DMS 273 (cell line): ENCODE results near the gene WFDC2.

ENCODE experiments used
- DNase-seq: peaks from one replicate; lab custom pipeline; 2025; ENCODE audit not compliant: unreplicated experiment; lab: John Stamatoyannopoulos, UW

WFDC2 gene

GRCh38 chr20:45495501-45495941 is 26.0 kb downstream of the WFDC2 start:
- no peak for DNase-seq

- no peak for DNase-seq
These were observed 26.6 kb downstream of the WFDC2 start for GRCh38 chr20:45496166-45496565.

- no peak for DNase-seq
These were observed 28.5 kb downstream of the WFDC2 start for GRCh38 chr20:45497971-45498494.

- DNase-seq, result no peak
These were observed 30.5 kb downstream of the WFDC2 start for GRCh38 chr20:45500022-45500421.

GRCh38 chr20:45501600-45501999 is 32.0 kb downstream of the WFDC2 start:
- DNase-seq, result no peak

GRCh38 chr20:45502561-45502960 is 33.0 kb downstream of the WFDC2 start:
- DNase-seq, result no peak

- DNase-seq, result no peak
These were observed 33.9 kb downstream of the WFDC2 start for GRCh38 chr20:45503403-45503802.

GRCh38 chr20:45506398-45506797 is 36.8 kb downstream of the WFDC2 start:
- no peak for DNase-seq

- no peak for DNase-seq
These were observed 37.7 kb downstream of the WFDC2 start for GRCh38 chr20:45507011-45507820.

- DNase-seq, result no peak
These were observed 38.7 kb downstream of the WFDC2 start for GRCh38 chr20:45508068-45508886.

GRCh38 chr20:45509091-45509490 is 39.5 kb downstream of the WFDC2 start:
- DNase-seq, result no peak

- DNase-seq, result no peak
These were observed 40.8 kb downstream of the WFDC2 start for GRCh38 chr20:45510242-45510862.

- DNase-seq, result no peak
These were observed 45.8 kb downstream of the WFDC2 start, which contains the start of gene SPINT3 for GRCh38 chr20:45515147-45515913. Gene SPINT3 (minus strand): TSS chr20:45515622. CDS start chr20:45515608, 14 bp downstream.

GRCh38 chr20:45518282-45518681 is 48.7 kb downstream of the WFDC2 start:
- DNase-seq, result no peak

- no peak for DNase-seq
These were observed 54.3 kb downstream of the WFDC2 start for GRCh38 chr20:45523821-45524220.

- no peak for DNase-seq
These were observed 57.7 kb downstream of the WFDC2 start for GRCh38 chr20:45527294-45527693.
